ENCODE measurements around the gene KLHL3. TPM values are rescaled to one million over a fixed set of nuclear protein-coding genes. Genes with fewer than 3 reads are reported as not detected.

The KLHL3 gene
- total RNA-seq, 1 experiment from 2014 or later = 3.5 TPM

DNA sequence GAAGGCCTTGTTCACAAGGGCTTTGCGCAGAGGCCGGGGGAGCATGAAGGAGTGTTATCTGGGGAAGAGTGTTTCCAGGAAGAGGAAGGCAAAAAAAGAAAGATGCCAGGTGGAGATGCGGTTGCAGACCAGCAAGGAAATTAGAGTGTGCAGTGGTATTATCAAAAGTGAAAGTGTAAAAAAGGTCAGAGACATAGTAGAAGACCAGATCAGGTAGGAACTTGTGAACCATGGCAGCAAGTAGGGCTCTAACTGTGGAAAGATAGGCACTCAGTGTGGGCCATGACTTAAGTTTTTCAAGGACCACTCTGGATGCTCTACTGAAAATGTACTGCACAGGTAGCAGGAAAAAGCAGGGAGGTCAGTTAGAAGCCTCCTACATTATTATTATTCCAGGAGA is 146.7 kb downstream of the KLHL3 start:
- peaks cover 31% of the 10 kb centered on the region for H3K27me3 Mint-ChIP-seq (ENCODE audit: insufficient read depth, unreplicated experiment)
- no peak for DNase-seq
- no peaks in the 10 kb centered on the region for H3K36me3 ChIP-seq (ENCODE audit: control insufficient read depth, insufficient read depth, low read length)
- no peaks in the 10 kb centered on the region for H3K27me3 ChIP-seq (replicated peaks; ENCODE audit: control insufficient read depth, insufficient read depth, low read length)
- ChIA-PET CTCF (no interaction called here), POLR2A (no interaction called here)
- H3K4me1 ChIP-seq = no peaks in the 10 kb centered on the region
- no peaks in the 10 kb centered on the region for H3K4me1 Mint-ChIP-seq (ENCODE audit: low read depth, unreplicated experiment)
- TF ChIP-seq, protein P1, sequence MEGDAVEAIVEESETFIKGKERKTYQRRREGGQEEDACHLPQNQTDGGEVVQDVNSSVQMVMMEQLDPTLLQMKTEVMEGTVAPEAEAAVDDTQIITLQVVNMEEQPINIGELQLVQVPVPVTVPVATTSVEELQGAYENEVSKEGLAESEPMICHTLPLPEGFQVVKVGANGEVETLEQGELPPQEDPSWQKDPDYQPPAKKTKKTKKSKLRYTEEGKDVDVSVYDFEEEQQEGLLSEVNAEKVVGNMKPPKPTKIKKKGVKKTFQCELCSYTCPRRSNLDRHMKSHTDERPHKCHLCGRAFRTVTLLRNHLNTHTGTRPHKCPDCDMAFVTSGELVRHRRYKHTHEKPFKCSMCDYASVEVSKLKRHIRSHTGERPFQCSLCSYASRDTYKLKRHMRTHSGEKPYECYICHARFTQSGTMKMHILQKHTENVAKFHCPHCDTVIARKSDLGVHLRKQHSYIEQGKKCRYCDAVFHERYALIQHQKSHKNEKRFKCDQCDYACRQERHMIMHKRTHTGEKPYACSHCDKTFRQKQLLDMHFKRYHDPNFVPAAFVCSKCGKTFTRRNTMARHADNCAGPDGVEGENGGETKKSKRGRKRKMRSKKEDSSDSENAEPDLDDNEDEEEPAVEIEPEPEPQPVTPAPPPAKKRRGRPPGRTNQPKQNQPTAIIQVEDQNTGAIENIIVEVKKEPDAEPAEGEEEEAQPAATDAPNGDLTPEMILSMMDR (IDR thresholded peaks at IDR 0.05; ENCODE audit: insufficient read depth in 1 of 2, low read depth in 1 of 2, low read length in 1 of 2, severe bottlenecking in 1 of 2, unreplicated experiment in 1 of 2) = no peak
- no peak overlapping the region for H3K4me3 ChIP-seq (ENCODE audit: low read depth, low read length)
- no peaks in the 10 kb centered on the region for H3K36me3 Mint-ChIP-seq (ENCODE audit: insufficient read depth, unreplicated experiment)
- intact Hi-C loops (cut with micrococcal nuclease; ENCODE audit: unreplicated experiment) = no loop called here
- H3K9me3 ChIP-seq = peaks cover 7% of the 10 kb centered on the region
- H3K27ac Mint-ChIP-seq (ENCODE audit: unreplicated experiment) = no peak overlapping the region
- peaks cover 10% of the 10 kb centered on the region for H3K9me3 Mint-ChIP-seq (ENCODE audit: unreplicated experiment)
- BruUV-seq (replicated peaks) = no TSS peak
- H3K4me3 Mint-ChIP-seq (ENCODE audit: unreplicated experiment) = no peak overlapping the region

DNA sequence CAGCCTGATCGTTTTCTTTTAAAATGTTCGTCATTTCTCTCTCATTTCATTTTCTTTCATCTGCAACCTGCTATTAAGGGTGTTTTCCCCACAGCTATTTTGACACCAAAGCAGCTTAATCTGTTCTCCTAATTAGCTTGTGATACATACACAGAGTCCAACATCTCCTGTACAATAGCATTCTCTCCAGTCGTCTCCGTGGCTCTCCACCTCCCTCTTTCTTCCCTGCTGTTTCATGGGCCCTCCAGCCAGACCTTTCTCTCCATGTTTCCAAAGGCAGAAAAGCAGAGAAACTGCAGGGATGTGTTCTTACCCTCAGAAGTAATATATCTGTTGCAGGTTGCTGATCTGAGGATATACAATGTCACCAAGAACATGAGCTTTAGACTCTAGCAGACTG is 148.0 kb downstream of the KLHL3 start:
- Histone ChIP-seq H3K4me3 (ENCODE audit: low read depth, low read length) (no peak overlapping the region), H3K4me1 (no peaks in the 10 kb centered on the region), H3K27me3 (replicated peaks; ENCODE audit: control insufficient read depth, insufficient read depth, low read length) (no peaks in the 10 kb centered on the region), H3K36me3 (ENCODE audit: control insufficient read depth, insufficient read depth, low read length) (no peaks in the 10 kb centered on the region), H3K9me3 (peaks cover 7% of the 10 kb centered on the region)
- intact Hi-C loops (cut with micrococcal nuclease; ENCODE audit: unreplicated experiment) = no loop called here
- no peaks in the 10 kb centered on the region for H3K36me3 Mint-ChIP-seq (ENCODE audit: insufficient read depth, unreplicated experiment)
- no peak for DNase-seq
- peaks cover 7% of the 10 kb centered on the region for H3K9me3 Mint-ChIP-seq (ENCODE audit: unreplicated experiment)
- ChIA-PET CTCF (no interaction called here), POLR2A (no interaction called here)
- peaks cover 26% of the 10 kb centered on the region for H3K27me3 Mint-ChIP-seq (ENCODE audit: insufficient read depth, unreplicated experiment)
- BruUV-seq (replicated peaks) = no TSS peak
- no peak overlapping the region for H3K4me3 Mint-ChIP-seq (ENCODE audit: unreplicated experiment)
- TF ChIP-seq, protein P1 (IDR thresholded peaks at IDR 0.05; ENCODE audit: insufficient read depth in 1 of 2, low read depth in 1 of 2, low read length in 1 of 2, severe bottlenecking in 1 of 2, unreplicated experiment in 1 of 2) = no peak
- no peak overlapping the region for H3K27ac Mint-ChIP-seq (ENCODE audit: unreplicated experiment)
- H3K4me1 Mint-ChIP-seq (ENCODE audit: low read depth, unreplicated experiment) = no peaks in the 10 kb centered on the region

DNA sequence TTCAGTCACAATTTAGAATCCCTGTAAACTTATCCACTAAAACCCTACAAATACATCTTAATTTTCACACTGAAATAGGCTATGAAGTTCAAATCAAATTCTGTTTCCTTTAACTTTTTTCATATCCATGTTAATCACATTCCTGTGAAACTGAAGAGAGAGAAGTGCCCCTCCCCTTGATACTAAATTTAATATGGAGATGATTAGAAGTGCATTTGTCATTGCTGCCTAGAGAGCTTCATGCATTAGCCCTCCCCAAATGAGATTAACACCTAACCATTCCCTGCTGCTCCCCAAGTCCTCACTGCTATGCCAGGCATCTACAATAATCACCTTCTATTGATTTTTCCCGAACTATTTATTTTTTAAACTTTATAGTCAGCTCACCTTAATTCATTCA is 151.6 kb downstream of the KLHL3 start:
- ChIA-PET CTCF (no interaction called here), POLR2A (no interaction called here)
- TF ChIP-seq, protein P1 (IDR thresholded peaks at IDR 0.05; ENCODE audit: insufficient read depth in 1 of 2, low read depth in 1 of 2, low read length in 1 of 2, severe bottlenecking in 1 of 2, unreplicated experiment in 1 of 2) = no peak
- no peak overlapping the region for H3K4me3 ChIP-seq (ENCODE audit: low read depth, low read length)
- H3K27me3 Mint-ChIP-seq (ENCODE audit: insufficient read depth, unreplicated experiment) = peaks cover 23% of the 10 kb centered on the region
- no peaks in the 10 kb centered on the region for H3K4me1 Mint-ChIP-seq (ENCODE audit: low read depth, unreplicated experiment)
- intact Hi-C loops (cut with micrococcal nuclease; ENCODE audit: unreplicated experiment) = no loop called here
- no peaks in the 10 kb centered on the region for H3K36me3 Mint-ChIP-seq (ENCODE audit: insufficient read depth, unreplicated experiment)
- no peaks in the 10 kb centered on the region for H3K27me3 ChIP-seq (replicated peaks; ENCODE audit: control insufficient read depth, insufficient read depth, low read length)
- H3K4me1 ChIP-seq = no peaks in the 10 kb centered on the region
- H3K27ac Mint-ChIP-seq (ENCODE audit: unreplicated experiment) = no peak overlapping the region
- H3K9me3 ChIP-seq = no peaks in the 10 kb centered on the region
- no peak for DNase-seq
- H3K4me3 Mint-ChIP-seq (ENCODE audit: unreplicated experiment) = no peak overlapping the region
- H3K36me3 ChIP-seq (ENCODE audit: control insufficient read depth, insufficient read depth, low read length) = no peaks in the 10 kb centered on the region
- no TSS peak for BruUV-seq (replicated peaks)
- H3K9me3 Mint-ChIP-seq (ENCODE audit: unreplicated experiment) = no peaks in the 10 kb centered on the region

All from Caco-2 (cell line).